HG03139 (cell line): ENCODE measurements around the gene NKAIN2.
"Not testable (repeated sequence)": the region's sequence is repeated elsewhere in the genome, so short reads cannot be mapped to it uniquely, and the experiment has no call there.

Experiments used
- ATAC-seq: cut with Tn5 transposase; IDR thresholded peaks from one replicate; pipeline ENCODE4 v1.9.1; 2021; ENCODE audit not compliant: unreplicated experiment

The NKAIN2 gene

GRCh38 chr6:124294574-124295200 is 491.0 kb downstream of the NKAIN2 start:
- ATAC-seq, result no peak

- ATAC-seq, result no peak
Measured at GRCh38 chr6:124297507-124297906, 493.8 kb downstream of the NKAIN2 start.

- no peak for ATAC-seq
Measured at GRCh38 chr6:124298730-124299129, 495.1 kb downstream of the NKAIN2 start.

GRCh38 chr6:124300907-124301306 is 497.2 kb downstream of the NKAIN2 start:
- not testable (repeated sequence) for ATAC-seq

- no peak for ATAC-seq
Measured at GRCh38 chr6:124303971-124304370, 500.3 kb downstream of the NKAIN2 start.

GRCh38 chr6:124310139-124310538 is 506.5 kb downstream of the NKAIN2 start:
- ATAC-seq, result no peak

GRCh38 chr6:124319410-124319809 is 515.7 kb downstream of the NKAIN2 start:
- ATAC-seq, result no peak

- ATAC-seq, result no peak
Measured at GRCh38 chr6:124324237-124324636, 520.6 kb downstream of the NKAIN2 start.

GRCh38 chr6:124330197-124330596 is 526.5 kb downstream of the NKAIN2 start:
- ATAC-seq, result no peak

GRCh38 chr6:124334359-124334758 is 530.7 kb downstream of the NKAIN2 start:
- ATAC-seq, result no peak

- ATAC-seq, result no peak
Measured at GRCh38 chr6:124339610-124340334, 536.1 kb downstream of the NKAIN2 start.

GRCh38 chr6:124348339-124348738 is 544.7 kb downstream of the NKAIN2 start:
- ATAC-seq, result not testable (repeated sequence)

GRCh38 chr6:124355146-124355545 is 551.5 kb downstream of the NKAIN2 start:
- ATAC-seq, result no peak

GRCh38 chr6:124356276-124356810 is 552.7 kb downstream of the NKAIN2 start:
- no peak for ATAC-seq

GRCh38 chr6:124356811-124357210 is 553.1 kb downstream of the NKAIN2 start:
- no peak for ATAC-seq

- ATAC-seq, result no peak
Measured at GRCh38 chr6:124368131-124368530, 564.5 kb downstream of the NKAIN2 start.

GRCh38 chr6:124371974-124372475 is 568.4 kb downstream of the NKAIN2 start:
- no peak for ATAC-seq

- ATAC-seq, result no peak
Measured at GRCh38 chr6:124373386-124373785, 569.7 kb downstream of the NKAIN2 start.

- ATAC-seq, result no peak
Measured at GRCh38 chr6:124389127-124389526, 585.5 kb downstream of the NKAIN2 start.

- ATAC-seq, result no peak
Measured at GRCh38 chr6:124393536-124393935, 589.9 kb downstream of the NKAIN2 start.

GRCh38 chr6:124396361-124396760 is 592.7 kb downstream of the NKAIN2 start:
- ATAC-seq, result no peak
